ENCODE measurements around the gene UBAC1.
"Not testable (repeated sequence)": the region's sequence is repeated elsewhere in the genome, so short reads cannot be mapped to it uniquely, and the experiment has no call there.

The UBAC1 gene

DNA sequence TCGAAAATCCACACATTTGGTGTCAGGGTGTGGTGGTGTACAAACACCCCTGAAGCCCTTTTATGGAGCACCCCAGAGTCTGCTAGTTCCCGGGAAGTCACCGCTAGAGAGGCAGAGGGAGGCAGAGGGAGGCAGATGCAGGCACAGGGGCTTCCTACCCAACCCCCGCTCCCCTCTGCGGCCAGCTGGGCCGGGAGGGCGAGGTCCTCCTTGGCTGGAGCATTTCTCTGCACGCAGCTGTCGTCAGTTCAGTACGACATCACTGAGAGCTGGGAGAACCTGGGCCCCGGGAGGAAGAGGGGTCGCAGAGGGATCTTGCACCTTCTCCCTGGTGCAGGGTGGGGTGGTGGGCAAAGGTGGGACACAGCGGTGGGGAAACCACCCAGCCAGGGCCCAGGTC lies 15.8 kb upstream of the UBAC1 start:
- no peak for DNase-seq

DNA sequence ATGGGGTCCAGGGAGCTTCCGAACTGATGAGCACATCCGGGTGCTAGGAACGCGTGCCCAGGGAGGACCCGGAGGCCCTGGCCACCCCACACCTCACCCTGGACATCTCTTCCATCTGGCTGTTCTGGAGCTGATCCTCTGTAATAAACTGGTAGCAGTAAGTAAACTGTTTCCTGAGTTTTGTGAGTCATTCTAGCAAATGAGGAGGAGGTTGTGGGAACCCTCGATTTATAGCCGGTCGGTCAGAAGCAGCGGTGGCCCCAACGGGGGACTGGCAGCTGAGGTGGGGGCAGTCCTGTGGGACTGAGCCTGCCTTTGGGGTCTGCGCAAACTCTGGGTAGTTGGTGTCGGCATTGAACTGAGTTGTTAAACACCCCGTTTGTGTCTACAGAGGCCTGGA lies 15.4 kb upstream of the UBAC1 start:
- DNase-seq, result no peak

DNA sequence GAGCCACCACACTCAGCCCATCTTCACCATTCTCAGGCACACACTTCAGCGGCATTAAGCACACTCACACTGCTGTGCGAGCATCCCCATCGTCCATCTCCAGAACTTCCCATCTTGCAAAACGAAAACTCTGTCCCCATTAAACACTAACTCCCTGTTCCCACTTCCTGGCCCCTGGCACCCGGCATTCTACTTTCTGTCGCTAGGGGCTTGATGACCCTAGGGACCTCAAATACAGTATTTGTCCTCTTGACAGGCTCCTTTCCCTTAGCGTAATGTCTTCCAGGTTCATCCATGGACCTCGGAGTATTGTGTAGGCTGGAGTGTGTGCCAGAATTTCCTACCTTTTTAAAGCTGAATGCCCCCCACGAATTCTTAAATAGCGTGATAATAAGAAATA lies 14.7 kb upstream of the UBAC1 start:
- DNase-seq, result no peak

DNA sequence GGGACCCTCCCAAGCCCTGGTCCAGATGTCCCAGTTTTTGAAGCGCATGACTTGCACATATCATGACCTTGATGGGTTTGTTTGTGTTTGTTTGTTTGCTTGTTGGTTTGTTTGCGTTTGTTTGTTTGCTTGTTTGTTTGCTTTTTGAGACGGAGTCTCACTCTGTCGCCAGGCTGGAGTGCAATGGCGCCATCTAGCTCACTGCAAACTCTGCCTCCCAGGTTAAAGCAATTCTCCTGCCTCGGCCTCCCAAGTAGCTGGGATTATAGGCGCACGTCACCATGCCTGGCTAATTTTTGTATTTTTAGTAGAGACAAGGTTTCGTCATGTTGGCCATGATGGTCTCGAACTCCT lies 13.0 kb upstream of the UBAC1 start:
- no peak for DNase-seq

DNA sequence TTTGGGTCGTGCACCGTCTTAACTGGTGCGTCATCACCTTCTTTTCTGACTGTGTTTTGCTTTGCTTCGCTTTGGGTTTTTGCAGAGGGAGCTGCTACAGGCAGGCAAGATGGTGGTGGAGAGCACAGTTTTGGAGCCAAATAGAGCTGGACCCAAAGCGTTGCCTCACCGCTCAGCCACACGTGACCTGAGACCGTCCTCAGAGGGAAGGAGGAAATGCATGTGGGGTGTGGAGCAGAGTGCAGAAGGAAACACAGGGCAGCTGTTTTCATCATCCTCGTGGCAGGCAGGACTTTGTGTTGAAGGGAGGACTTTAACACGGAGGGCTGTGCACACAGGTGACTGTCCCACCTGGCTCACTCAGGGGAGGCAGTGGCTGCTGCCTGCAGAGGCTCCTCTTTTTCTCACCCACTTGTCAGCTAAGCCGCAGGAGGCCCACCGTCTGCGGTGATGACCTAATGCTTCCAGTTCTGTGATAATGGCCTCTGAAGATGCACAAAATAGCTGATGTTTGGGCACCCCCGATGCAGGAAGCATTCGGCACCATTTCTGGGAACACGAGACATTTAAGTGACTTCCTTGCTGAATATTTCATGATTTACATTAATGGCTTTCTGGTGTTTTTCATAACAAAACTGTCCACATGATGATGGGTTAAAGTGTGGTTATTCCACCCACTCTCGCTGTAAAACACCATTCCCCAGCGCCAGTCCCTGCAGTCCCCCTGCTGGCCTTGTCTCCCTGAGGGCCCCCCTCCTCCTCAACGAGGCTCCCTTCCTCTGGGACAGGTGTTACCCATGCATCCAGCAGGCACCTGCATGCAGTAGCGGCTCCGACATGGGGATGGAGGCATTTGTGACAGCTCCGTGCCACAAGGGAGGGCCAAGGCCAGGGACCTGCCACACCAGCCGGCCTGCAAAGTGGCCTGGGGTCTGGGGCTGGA lies 12.4 kb upstream of the UBAC1 start:
- DNase-seq, result no peak

DNA sequence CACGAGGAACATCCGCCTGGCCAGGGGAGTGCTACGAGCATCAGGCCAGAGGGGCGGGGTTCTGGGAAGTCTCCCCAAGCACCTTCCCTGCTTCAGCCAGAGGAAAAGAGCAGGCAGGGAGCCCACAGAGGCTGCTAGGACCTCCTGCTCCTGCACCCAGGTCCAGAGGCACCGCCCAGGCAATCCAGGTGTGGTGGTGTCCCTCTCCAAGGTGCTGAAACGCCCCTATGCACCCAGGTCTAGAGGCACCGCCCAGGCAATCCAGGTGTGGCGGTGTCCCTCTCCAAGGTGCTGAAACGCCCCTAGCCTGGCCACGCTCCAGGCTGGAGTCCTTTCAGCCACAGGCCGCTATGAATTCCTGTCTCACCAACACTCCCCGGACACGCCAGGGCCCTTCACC lies 10.7 kb upstream of the UBAC1 start:
- no peak for DNase-seq

DNA sequence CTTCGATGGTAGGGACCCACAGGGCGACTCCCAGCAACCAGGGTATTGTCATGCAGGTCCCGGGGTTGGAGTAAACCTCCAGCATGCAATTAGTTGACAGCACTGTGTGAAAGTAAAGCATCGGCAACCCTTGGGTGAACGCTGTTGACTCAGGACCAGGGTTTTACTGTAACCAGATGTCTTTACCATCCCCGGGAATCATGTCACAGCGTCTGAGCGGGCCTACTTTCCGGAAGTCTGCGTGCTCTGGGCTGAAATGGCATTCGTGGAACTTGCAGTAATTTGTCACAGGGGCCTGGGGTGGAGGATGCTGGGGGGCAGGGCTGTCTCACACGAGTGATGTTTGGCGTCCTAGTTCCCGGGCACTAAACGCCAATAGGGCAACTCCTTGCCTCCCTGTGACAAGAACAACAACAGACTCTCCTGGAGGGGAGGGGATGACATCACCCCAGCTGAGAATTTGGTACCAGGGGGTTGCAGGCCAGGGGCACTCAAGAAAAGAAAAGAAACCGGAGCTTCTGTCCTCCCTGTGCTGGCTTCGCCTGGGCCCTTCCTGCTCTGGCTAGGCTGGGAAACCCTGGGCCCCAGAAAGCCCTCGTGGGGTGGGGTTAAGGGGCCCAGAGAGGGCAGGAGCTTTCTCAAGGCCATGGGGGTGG lies 10.1 kb upstream of the UBAC1 start:
- no peak for DNase-seq

DNA sequence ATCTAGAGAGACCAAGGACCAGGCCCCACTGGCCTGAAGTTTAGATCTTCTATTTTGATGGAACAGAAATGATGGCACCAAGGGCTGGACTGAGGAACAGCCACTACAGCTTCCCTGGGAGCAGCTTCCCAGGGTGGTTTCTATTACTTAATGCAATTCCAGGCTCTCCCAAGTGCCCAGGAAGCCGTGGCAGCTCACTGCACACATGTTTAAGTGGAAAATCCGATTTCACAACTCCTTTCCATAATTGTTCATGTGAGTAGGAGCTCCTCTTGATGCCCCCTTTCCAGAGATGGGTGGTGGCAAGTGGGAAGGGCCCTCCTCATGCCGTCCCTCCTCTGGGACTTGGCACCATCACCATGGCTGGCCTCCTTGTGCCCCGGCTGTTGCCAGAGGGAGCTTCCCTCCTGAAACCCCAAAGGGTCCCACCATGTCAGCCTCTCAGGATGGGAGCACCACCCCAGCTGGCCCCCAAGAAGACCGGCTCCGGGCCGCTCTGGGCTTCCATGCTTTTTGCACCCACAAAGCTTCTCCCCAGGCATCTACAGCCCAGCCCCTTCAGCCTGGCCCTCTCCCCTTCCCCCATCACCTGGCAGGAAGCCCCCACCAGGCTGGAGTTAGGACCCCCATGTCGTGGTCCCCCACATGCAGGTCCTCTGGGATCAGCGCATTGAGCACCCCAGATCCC lies 9.1 kb upstream of the UBAC1 start:
- DNase-seq, result no peak

DNA sequence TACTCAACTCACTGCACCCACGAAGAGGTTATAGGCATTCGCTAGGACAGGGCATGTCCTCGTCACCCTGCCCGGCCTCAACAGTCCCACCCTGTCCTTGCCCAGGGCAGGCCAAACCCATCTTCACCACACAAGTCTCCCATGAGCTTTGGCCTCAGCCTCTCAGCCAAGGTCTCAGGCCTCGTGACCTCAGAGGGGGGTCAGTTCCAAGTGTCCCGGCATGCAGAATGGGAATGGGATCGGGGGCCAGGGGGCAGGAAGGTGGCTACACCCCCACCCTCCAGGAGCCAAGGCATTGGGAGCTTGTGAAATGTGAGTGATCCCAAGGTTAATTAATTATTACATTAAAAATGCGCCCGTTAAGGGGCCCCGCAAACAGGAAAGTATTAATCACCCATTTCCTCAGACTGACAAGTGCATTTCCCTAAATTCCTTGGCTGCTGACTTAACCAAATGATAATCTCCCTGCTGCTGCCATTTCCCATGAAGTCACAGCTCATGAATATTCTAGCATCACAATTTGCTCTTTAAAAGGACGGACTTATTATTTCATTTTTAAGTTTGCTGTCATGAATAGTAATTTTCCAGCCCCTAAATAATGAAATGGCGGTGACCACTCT lies 8.0 kb upstream of the UBAC1 start:
- no peak for DNase-seq

DNA sequence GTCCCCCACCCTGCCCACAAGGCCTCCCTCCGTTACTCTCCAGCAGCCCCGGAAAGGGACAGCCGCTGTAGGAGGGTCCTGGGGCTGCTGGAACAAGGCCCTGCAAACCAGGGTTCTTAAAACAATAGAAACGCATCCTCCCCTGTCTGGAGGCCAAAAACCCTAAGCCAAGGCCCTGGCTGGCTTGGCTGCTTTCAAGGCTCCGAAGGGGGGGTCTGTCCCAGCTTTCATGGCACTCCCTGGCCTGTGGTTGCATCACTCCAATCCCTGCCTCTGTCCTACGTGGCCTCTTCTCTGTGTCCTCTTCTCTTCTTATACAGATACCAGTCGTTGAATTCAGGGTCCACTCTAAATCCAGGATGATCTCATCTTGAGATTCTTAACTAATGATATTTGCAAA lies 7.4 kb upstream of the UBAC1 start:
- no peak for DNase-seq

DNA sequence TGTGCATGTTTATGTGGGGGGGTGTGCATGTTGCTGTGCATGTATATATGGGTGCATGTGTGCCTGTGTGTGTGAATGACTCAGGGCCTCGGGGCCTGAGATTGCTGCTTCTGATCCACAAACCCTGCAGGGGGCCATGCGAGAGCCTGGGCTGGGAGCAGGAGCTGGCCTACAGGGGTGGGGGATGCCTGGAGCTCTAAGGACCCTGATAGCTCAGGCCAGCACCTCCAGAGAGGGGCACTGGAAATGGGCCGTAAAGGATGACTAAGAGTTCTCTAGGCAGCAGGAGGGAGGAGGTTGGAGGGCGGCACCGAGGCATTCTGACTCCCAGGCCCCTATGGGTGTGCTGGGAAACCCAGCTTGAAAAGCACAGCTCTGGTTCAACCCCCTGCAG lies 6.9 kb upstream of the UBAC1 start:
- DNase-seq, result no peak

DNA sequence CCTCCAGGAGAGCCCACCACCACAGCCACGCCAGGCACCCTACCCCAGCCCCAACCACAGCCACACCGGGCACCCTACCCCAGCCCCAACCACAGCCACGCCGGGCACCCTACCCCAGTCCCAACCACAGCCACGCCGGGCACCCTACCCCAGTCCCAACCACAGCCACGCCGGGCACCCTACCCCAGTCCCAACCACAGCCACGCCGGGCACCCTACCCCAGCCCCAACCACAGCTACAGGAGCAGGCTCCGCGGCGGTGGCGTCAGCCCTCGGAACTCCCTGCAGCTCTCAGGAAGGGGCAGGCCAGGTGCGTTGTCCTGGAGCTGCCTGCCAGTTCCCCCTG lies 5.7 kb upstream of the UBAC1 start:
- DNase-seq, result not testable (repeated sequence)

DNA sequence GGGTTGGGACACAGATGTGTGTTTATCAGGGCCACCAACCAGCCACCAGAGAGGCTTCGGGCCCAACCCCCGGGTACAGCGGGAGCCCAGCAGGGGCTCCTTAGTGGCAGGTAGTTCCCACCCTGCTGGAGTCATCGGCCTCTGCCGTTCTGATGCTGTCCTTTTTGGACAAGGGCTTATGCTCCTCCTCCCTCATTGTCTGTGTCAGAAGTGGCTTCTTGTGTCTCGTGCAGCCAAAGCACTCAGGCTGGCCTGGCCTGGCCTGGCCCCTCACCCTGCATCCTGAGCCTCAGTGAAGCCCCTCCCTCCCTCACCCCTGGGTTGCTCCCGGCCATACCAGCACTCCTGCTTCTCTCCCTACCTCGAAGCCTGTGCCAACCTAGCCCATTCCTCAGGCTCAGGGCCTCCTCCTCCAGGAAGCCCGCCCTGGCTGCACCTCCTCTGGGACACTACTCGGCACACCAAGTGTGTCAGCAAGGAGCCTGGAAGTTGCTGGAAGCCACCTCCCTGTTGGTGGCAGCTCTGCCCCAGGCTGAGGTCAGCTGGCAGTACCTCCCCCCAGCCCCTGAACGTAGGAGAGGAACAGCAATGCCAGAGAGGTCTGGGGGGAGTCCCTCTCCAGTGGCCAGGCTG lies 4.1 kb upstream of the UBAC1 start:
- no peak for DNase-seq

DNA sequence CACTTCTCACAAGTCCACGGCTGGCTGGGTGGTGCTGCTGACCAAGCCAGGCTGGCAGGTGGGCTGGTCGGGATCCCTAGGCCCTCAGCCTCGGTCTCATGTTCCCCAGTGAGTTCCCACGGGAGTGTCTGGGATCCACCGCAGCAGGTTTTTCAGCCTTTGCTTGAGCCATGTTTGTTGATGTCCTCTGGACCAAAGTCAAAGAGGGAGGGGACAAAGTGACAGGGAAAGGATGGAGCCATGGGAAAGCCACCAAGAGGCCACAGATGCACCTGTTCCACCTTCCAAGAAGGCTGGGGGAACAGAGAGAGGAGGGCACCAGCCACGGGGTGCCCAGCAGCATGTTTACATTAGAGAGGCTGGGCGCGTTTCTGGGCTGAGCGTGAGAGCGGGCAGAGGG lies 2.8 kb upstream of the UBAC1 start:
- no peak for DNase-seq

DNA sequence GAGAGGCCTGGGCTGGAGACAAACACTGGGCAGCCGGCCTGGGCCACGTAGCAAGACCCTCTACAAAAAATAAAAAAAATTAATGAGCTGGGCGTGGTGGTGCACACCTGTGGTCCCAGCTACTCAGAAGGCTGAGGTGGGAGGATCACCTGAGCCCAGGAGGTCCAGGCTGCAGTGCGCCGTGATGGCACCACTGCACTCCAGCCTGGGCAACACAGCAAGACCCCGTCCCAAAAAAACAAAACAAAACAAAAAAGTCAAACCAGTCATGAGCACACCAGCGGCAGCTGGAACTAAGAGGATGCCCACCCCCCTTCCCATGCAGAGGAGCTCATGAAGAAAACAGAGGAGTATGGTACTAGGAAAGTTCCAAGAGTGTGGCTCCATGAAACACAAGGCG lies 2.2 kb upstream of the UBAC1 start:
- DNase-seq, result no peak

DNA sequence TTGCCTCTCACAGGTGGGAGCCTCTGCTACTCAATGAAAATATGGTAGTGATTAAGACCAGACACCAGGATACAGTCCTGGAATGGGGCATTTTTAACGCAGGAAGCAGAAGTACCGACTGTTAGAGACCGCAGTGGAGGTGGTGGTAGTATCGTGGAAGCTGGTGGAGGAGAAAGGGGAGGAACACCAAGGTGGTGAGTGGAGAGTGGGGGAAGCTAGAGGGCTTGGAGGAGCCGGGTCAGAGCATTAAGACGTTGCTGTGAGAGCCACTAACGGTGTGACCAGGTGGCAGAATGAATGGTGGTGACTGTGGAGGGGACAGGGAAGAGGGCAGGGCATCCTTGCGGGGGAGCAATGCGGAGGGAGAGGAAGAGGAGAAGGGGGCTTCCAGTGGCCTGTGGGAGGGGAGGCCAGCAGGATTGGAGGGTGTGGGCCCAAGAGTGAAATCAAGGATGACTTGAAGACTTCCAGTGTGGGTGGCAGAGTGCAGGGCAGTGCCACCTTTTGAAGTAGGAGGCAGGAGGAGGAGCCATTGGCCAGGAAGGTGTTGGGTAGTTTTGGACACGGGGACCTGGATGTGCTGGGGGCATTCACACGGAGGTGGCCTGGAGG lies 1.6 kb upstream of the UBAC1 start:
- DNase-seq, result no peak

DNA sequence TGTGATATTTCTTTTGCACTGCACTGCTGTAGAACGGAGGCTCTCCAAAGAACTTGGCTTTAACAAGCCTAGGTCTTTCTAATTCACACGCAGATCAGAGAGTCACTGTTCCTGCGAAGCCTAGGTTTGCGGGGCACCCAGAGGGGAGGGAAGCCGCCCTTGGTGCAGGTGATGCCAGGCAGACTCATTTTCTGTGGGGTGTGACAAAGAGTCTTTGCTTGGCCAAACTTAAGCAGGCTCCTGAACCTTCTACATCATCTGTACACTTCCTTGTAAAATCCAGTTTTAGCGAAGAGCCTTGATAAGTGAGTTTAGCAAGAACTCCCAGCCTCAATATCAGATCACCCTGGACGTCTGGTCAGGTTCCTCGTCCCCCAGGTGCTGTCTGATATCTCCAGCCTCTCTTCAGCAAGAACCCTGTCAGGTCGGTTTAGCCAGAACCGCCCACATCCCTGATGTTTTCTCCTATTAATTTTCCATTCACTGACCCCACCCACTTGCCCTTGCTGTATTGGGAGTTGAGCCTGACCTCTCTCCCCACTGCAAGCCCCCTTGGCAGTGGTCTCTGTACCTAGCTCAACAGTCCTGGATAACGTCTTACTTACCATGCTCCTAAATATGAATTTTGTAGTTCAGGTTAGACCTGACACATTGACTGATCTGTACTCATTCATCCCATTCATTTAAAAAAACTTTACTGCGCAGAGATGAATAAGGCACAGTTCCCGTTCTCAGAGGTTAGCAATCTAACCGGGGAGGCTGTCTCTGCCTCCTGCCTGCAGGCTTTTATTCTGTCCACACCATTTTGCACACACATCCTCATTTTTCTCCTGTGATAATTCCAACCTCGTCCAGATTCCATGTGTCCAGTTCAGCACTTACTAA lies 880 bp upstream of the UBAC1 start:
- no peak for DNase-seq

DNA sequence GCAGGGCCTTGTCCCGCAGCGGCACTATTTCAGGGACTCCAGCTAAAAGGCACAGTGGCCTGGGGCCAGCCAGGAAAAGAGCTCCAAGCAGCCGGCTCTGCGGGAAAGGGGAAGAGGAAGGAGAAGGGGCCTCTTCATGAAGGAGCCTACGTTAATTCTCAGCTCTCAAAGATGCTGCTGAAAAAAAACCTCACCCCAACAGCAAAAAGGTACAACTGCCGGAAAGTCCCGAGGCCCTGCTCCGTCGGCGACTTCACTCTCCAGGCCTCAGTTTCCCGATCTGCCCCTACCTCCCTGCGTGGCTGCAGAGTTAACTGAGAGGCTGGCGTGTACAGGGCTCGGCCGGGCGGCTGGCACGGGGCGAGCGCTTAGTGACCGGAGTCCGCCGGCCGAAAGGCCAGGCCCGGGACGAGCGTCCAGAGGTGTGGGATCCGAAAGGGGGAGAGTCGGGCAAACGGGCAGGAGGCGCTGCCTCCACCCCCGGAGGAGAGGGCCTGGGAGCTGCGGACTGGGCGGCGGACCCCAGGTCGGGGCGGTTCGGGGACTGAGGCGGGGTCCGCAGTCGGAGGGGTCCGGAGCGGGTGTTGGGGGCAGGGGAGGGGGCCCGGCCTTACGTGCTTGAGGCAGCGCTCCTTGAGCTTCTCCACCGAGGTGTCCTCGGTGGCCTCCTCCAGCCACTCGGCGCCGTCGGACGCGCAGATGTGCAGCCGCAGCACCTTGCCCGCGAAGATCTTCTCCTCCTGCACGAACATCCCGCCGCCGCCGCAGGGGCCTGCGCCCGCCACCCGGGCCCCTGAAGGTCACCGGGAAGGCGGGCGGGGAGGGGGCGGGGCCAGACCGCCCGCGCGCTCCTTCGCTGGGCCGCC lies 529 bp downstream of the UBAC1 start:
- no peak for DNase-seq

DNA sequence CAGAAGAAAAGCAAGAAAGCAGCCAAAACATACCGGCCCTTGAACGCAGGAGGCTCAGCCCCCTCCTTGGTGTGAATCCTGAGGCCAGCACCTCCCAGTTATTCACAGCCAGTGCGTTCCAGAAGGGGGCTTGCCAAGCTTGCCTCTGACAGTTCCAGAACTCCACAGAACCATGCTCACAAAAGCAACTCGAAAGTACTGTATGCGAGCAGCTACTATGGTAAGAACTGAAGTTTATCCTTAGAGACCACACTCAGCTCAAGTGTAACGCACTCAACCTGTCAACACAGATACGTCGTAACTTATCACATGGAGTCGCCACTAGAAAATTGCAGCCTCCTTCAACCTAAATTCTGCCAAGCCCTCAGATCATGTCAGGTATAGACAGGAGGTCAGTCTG lies 1.4 kb downstream of the UBAC1 start:
- DNase-seq, result no peak

DNA sequence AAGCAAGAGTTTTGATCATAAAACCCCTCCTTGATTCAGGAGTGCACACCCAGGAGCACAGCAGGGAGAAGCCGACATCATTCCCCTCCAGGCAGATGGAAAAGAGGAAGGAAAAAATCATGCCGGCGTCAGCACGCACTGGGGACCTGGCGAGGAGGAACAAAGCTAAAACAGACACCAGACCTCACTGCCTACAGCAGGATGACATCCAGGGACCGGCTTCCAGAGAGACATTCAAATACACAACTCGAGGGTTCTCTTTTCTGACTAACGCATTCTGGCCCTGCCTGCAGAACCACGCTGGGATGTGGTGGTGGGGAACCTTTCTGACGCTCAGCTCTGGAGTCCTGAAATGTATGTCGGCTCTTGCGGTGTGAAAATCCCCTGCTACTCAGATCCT lies 2.7 kb downstream of the UBAC1 start:
- no peak for DNase-seq

DNA sequence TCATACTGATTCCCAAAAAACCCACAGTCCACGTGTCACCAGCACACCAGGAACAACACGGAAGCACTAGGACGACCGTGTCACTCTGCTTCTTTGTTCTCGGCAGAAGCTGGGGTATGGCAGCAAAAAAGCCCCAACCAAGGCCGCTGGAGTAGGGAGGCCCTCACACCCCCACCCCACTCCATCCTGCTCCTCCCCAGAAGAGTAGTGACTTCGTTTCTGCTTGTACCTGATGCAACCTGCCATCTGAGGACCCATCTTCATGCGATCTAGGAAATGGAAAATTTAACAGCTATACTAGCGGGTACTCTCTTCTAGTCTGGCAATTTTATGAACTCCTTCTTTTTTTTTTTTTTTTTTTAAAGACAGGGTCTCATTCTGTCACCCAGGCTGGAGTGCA lies 3.7 kb downstream of the UBAC1 start:
- DNase-seq, result no peak

Measured in activated T-cell treated with anti-CD3 and anti-CD28 coated beads for 4 hours (primary cell).